Body of pancreas (tissue), 4 donors: Measurements from ENCODE around the gene RREB1. TPM values are rescaled to one million over a fixed set of nuclear protein-coding genes. Genes with fewer than 3 reads are reported as not detected.

ENCODE experiments used
- ATAC-seq: fragments of 150-250 bp; one replicate; pipeline ENCODE4 v1.9.1; 2016
- DNase-seq, 4 donors: peaks; one replicate each; pipeline ENCODE4 v3.0.0-alpha.2; 2019
- H3K27ac ChIP-seq, 4 donors: fragments of 200-600 bp; sonication (generic); 1 replicate in 3 of 4; 2 replicates in 1 of 4; pipeline versions ENCODE4 v1.5.1 to v1.6.1; 2016 to 2019; ENCODE audit warnings: mild to moderate bottlenecking in 1 of 4, mixed read lengths in 1 of 4, moderate library complexity in 1 of 4
- H3K27me3 ChIP-seq, 2 donors: fragments of 200-600 bp; sonication (generic); one replicate each; pipeline ENCODE4 v1.6.0; 2016; ENCODE audit warnings: mild to moderate bottlenecking in 1 of 2
- H3K36me3 ChIP-seq, 2 donors: fragments of 200-600 bp; sonication (generic); replicated peaks in 1 of 2; 2 replicates each; pipeline ENCODE4 v1.5.1; 2016; ENCODE audit warnings: low read depth in 2 of 2; ENCODE audit not compliant: insufficient read depth in 1 of 2
- H3K4me1 ChIP-seq: fragments of 200-600 bp; sonication (generic); one replicate; pipeline ENCODE4 v1.6.0; 2016
- H3K4me3 ChIP-seq, 2 donors: fragments of 200-600 bp; sonication (generic); 1 replicate in 1 of 2; 2 replicates in 1 of 2; pipeline ENCODE4 v1.5.1; 2016 to 2019
- H3K9me3 ChIP-seq, 3 donors: fragments of 200-600 bp; sonication (generic); 1 replicate in 2 of 3; 2 replicates in 1 of 3; pipeline ENCODE4 v1.5.1; 2016
- CTCF ChIP-seq, 7 experiments: fragments of 450-650 bp in 4 of 7; fragments of 200-600 bp in 3 of 7; sonication (generic) in 3 of 7; IDR thresholded peaks; one replicate each; pipeline ENCODE4 v1.5.1; 2016 to 2019; ENCODE audit warnings: antibody characterized with exemption in 7 of 7
- POLR2A ChIP-seq, 3 donors: fragments of 450-650 bp; IDR thresholded peaks; one replicate each; pipeline ENCODE4 v1.6.1; 2016; ENCODE audit warnings: antibody characterized with exemption in 3 of 3, mild to moderate bottlenecking in 2 of 3
- WGBS, 2 donors: methylation state at CpG; one replicate each; pipeline ENCODE4 v1.1.5; 2017; 5-methylcytosine and 5-hydroxymethylcytosine counted together
- intact Hi-C: fragments of 100-400 bp; cut with DNase I; formaldehyde crosslinking; loops from one replicate; pipeline ENCODE4 v1.15.1; 2023
- total RNA-seq, 2 donors: library from RNA; depleted of rRNA; stranded (reverse); fragments of >200 nt; gene quantifications; one replicate each; pipeline ENCODE4 v1.1.0, GENCODE V29; 2016

RREB1 gene
- total RNA-seq, 2 donors from 2014 or later, result 33.5 to 44.8 TPM

- Histone ChIP-seq H3K4me3 (no peak overlapping the region), H3K36me3 (peaks cover 18 to 19% of the 10 kb centered on the region in 2 donors), H3K27ac (no peak overlapping the region), H3K27me3 (no peaks in the 10 kb centered on the region), H3K9me3 (no peaks in the 10 kb centered on the region), H3K4me1 (peaks cover 38% of the 10 kb centered on the region)
- ATAC-seq (no peak), DNase-seq (peak in 1 of 4 donors; percentile 36)
- 91 to 93% methylated on average over 2 of the region's 2 CpGs for WGBS, 2 donors
- TF ChIP-seq CTCF (IDR thresholded peaks at IDR 0.05) (no peak), POLR2A (IDR thresholded peaks at IDR 0.05) (no peak)
- intact Hi-C loops, result no loop called here
Measured at GRCh38 chr6:7232351-7232750, 124.6 kb downstream of the RREB1 start.

GRCh38 chr6:7234547-7234946, 126.8 kb downstream of the RREB1 start:
- 97 to 100% methylated on average over 1 to 3 of the region's 3 CpGs for WGBS, 2 donors
- H3K27me3 ChIP-seq, result no peaks in the 10 kb centered on the region
- peaks cover 11 to 19% of the 10 kb centered on the region in 2 donors for H3K36me3 ChIP-seq
- no peak for DNase-seq
- H3K9me3 ChIP-seq, result no peaks in the 10 kb centered on the region
- peaks cover 59% of the 10 kb centered on the region for H3K4me1 ChIP-seq
- no peak for TF ChIP-seq POLR2A (IDR thresholded peaks at IDR 0.05)
- TF ChIP-seq CTCF (IDR thresholded peaks at IDR 0.05), result no peak
- intact Hi-C loops, result no loop called here
- peak overlapping the region; percentile 81 to 93 (median 90) for H3K27ac ChIP-seq
- H3K4me3 ChIP-seq, result no peak overlapping the region
- no peak for ATAC-seq

GRCh38 chr6:7235712-7236305, 128.0 kb downstream of the RREB1 start:
- Histone ChIP-seq H3K27ac (peak overlapping the region; percentile 81 to 93 (median 90)), H3K36me3 (peaks cover under 1 to 9% of the 10 kb centered on the region in 2 donors), H3K4me3 (no peak overlapping the region), H3K4me1 (peaks cover 72% of the 10 kb centered on the region), H3K9me3 (no peaks in the 10 kb centered on the region), H3K27me3 (no peaks in the 10 kb centered on the region)
- TF ChIP-seq POLR2A (IDR thresholded peaks at IDR 0.05), result peak in 2 of 3 donors; percentile 52 to 67
- no peak for TF ChIP-seq CTCF (IDR thresholded peaks at IDR 0.05)
- ATAC-seq (peak; percentile 63), DNase-seq (peak; percentile 78 to 89 (median 86))
- WGBS, 2 donors, result 18 to 26% methylated on average over 9 of the region's 9 CpGs
- intact Hi-C loops, result no loop called here

GRCh38 chr6:7236306-7237209, 128.8 kb downstream of the RREB1 start:
- no peaks in the 10 kb centered on the region for H3K9me3 ChIP-seq
- 35 to 43% methylated on average over 8 of the region's 8 CpGs for WGBS, 2 donors
- peak; percentile 46 for ATAC-seq
- peak; percentile 45 to 73 (median 62) for DNase-seq
- no peak overlapping the region for H3K4me3 ChIP-seq
- no peaks in the 10 kb centered on the region for H3K27me3 ChIP-seq
- peaks cover 0 to 3% of the 10 kb centered on the region in 2 donors for H3K36me3 ChIP-seq
- H3K4me1 ChIP-seq, result peaks cover 79% of the 10 kb centered on the region
- intact Hi-C loops, result no loop called here
- TF ChIP-seq POLR2A (IDR thresholded peaks at IDR 0.05) (no peak), CTCF (IDR thresholded peaks at IDR 0.05) (no peak)
- H3K27ac ChIP-seq, result peak overlapping the region; percentile 81 to 93 (median 90)
